Measurements from ENCODE around the gene INAFM1.

- TF ChIP-seq POLR2A (IDR thresholded peaks at IDR 0.05), result peak in 1 of 2 donors; percentile 62
- no peak for TF ChIP-seq CTCF (IDR thresholded peaks at IDR 0.05)
These were observed 43.8 kb upstream of the INAFM1 start, which contains the start of gene BBC3 for GRCh38 chr19:47230921-47231214.

Data from heart left ventricle (tissue), 13 donors.